HEK293T (cell line): ENCODE results near the gene NAPG.
"Not testable (repeated sequence)": the region's sequence is repeated elsewhere in the genome, so short reads cannot be mapped to it uniquely, and the experiment has no call there.

Experiments used
- CTCF ChIA-PET: fragments of 350-600 bp; formaldehyde crosslinking; extraction: SDS; loops from one replicate; lab custom pipeline; 2021; ENCODE audit warnings: antibody characterized with exemption, inconsistent platforms; lab: Yijun Ruan, JAX
- POLR2A ChIA-PET: fragments of 350-600 bp; formaldehyde crosslinking; extraction: SDS; loops from one replicate; lab custom pipeline; 2020; ENCODE audit warnings: antibody characterized with exemption, inconsistent platforms; lab: Yijun Ruan, JAX
- DNase-seq: peaks from one replicate; pipeline ENCODE4 v3.0.0; 2012; ENCODE audit warnings: mixed read lengths; ENCODE audit errors: extremely low spot score
- ARNT ChIP-seq: fragments of 450-650 bp; IDR thresholded peaks from 2 replicates; pipeline ENCODE4 v1.6.1; 2017; ENCODE audit warnings: mild to moderate bottlenecking
- BHLHE40 ChIP-seq: fragments of 450-650 bp; IDR thresholded peaks from 2 replicates; pipeline ENCODE4 v1.6.1; 2016; ENCODE audit warnings: mild to moderate bottlenecking, moderate library complexity, borderline replicate concordance
- CTBP1 ChIP-seq: fragments of 450-650 bp; IDR thresholded peaks from 2 replicates; pipeline ENCODE4 v1.6.1; 2016; ENCODE audit warnings: borderline replicate concordance
- ELF4 ChIP-seq: fragments of 450-650 bp; IDR thresholded peaks from 2 replicates; pipeline ENCODE4 v1.6.1; 2017; ENCODE audit warnings: antibody characterized with exemption
- FOXA1 ChIP-seq: fragments of 450-650 bp; IDR thresholded peaks from 2 replicates; pipeline ENCODE4 v1.6.1; 2016; ENCODE audit warnings: mild to moderate bottlenecking
- FOXK2 ChIP-seq: fragments of 450-650 bp; IDR thresholded peaks from 2 replicates; pipeline ENCODE4 v1.6.1; 2016; ENCODE audit warnings: mild to moderate bottlenecking
- FOXM1 ChIP-seq: fragments of 450-650 bp; IDR thresholded peaks from 2 replicates; pipeline ENCODE4 v1.6.1; 2017; ENCODE audit warnings: mild to moderate bottlenecking, borderline replicate concordance
- HDGF ChIP-seq: fragments of 450-650 bp; IDR thresholded peaks from 2 replicates; pipeline ENCODE4 v1.6.1; 2017; ENCODE audit warnings: antibody characterized with exemption, borderline replicate concordance
- L3MBTL2 ChIP-seq: fragments of 450-650 bp; conservative IDR thresholded peaks from 2 replicates; pipeline ENCODE4 v1.6.1; 2016; ENCODE audit warnings: mild to moderate bottlenecking
- LEF1 ChIP-seq: fragments of 450-650 bp; IDR thresholded peaks from 2 replicates; pipeline ENCODE4 v1.6.1; 2017; ENCODE audit warnings: mild to moderate bottlenecking, borderline replicate concordance
- NFRKB ChIP-seq: fragments of 450-650 bp; IDR thresholded peaks from 2 replicates; pipeline ENCODE4 v1.6.1; 2016; ENCODE audit warnings: mild to moderate bottlenecking, moderate library complexity
- SP1 ChIP-seq: fragments of 450-650 bp; IDR thresholded peaks from 2 replicates; pipeline ENCODE4 v1.6.1; 2017
- SUZ12 ChIP-seq: fragments of 450-650 bp; IDR thresholded peaks from 2 replicates; pipeline ENCODE4 v1.6.1; 2016; ENCODE audit warnings: mild to moderate bottlenecking
- TARDBP ChIP-seq: fragments of 450-650 bp; IDR thresholded peaks from 2 replicates; pipeline ENCODE4 v1.6.1; 2016
- ZNF384 ChIP-seq: fragments of 450-650 bp; IDR thresholded peaks from 2 replicates; pipeline ENCODE4 v1.6.1; 2016
- TF ChIP-seq, protein P1 (sequence below): fragments of 450-650 bp; IDR thresholded peaks from 2 replicates; pipeline ENCODE4 v1.6.1; 2016

NAPG gene

GRCh38 chr18:10570622-10571021 is 44.8 kb downstream of the NAPG start:
- ChIA-PET CTCF (no interaction called here), POLR2A (no interaction called here)
- no peak for DNase-seq
- TF ChIP-seq, protein P1, sequence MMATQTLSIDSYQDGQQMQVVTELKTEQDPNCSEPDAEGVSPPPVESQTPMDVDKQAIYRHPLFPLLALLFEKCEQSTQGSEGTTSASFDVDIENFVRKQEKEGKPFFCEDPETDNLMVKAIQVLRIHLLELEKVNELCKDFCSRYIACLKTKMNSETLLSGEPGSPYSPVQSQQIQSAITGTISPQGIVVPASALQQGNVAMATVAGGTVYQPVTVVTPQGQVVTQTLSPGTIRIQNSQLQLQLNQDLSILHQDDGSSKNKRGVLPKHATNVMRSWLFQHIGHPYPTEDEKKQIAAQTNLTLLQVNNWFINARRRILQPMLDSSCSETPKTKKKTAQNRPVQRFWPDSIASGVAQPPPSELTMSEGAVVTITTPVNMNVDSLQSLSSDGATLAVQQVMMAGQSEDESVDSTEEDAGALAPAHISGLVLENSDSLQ: no peak
- TF ChIP-seq L3MBTL2 (no peak), ELF4 (no peak), CTBP1 (no peak), SP1 (no peak), HDGF (no peak), FOXM1 (no peak), SUZ12 (no peak), FOXK2 (no peak), BHLHE40 (no peak), LEF1 (no peak), FOXA1 (no peak), ARNT (no peak), NFRKB (no peak), TARDBP (no peak), ZNF384 (no peak)

DNA sequence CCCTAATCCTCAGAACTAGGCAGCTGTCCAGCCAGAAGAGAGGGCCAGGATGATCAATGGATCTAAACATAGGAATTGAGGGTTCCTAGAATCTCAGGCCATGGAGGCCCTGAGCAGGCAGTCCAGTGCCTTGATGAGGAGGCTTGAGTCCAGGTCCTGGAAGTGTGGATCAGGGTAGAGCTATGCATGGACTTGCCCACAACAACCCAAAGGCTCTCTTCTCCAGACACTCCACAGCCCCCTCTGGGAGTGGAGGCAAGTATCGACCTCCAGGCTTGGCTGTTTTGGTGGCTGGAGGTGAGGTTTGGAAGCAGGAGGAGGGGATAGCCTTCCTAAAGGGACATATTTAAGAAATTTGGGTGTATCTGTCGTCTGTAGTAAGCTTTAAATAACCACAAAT is 45.7 kb downstream of the NAPG start:
- no peak for TF ChIP-seq CTBP1
- TF ChIP-seq, protein P1: no peak
- no peak for TF ChIP-seq ELF4
- TF ChIP-seq TARDBP: no peak
- TF ChIP-seq NFRKB: no peak
- no peak for TF ChIP-seq SUZ12
- TF ChIP-seq LEF1: no peak
- POLR2A ChIA-PET: no interaction called here
- CTCF ChIA-PET: interaction anchor here (0.8 kb wide), 1 partner anchor 581 kb away, joined by 3 read pairs; no protein-coding TSS in a partner anchor
- DNase-seq: no peak

DNA sequence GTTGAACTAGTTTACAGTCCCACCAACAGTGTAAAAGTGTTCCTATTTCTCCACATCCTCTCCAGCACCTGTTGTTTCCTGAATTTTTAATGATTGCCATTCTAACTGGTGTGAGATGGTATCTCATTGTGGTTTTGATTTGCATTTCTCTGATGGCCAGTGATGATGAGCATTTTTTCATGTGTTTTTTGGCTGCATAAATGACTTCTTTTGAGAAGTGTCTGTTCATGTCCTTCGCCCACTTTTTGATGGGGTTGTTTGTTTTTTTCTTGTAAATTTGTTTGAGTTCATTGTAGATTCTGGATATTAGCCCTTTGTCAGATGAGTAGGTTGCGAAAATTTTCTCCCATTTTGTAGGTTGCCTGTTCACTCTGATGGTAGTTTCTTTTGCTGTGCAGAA is 47.4 kb downstream of the NAPG start:
- POLR2A ChIA-PET, CTCF ChIA-PET, DNase-seq: not testable (repeated sequence)

DNA sequence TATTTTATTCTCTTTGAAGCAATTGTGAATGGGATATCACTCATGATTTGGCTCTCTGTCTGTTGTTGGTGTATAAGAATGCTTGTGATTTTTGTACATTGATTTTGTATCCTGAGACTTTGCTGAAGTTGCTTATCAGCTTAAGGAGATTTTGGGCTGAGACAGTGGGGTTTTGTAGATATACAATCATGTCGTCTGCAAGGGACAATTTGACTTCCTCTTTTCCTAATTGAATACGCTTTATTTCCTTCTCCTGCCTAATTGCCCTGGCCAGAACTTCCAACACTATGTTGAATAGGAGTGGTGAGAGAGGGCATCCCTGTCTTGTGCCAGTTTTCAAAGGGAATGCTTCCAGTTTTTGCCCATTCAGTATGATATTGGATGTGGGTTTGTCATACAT is 48.6 kb downstream of the NAPG start:
- CTCF ChIA-PET, DNase-seq, POLR2A ChIA-PET: not testable (repeated sequence)

DNA sequence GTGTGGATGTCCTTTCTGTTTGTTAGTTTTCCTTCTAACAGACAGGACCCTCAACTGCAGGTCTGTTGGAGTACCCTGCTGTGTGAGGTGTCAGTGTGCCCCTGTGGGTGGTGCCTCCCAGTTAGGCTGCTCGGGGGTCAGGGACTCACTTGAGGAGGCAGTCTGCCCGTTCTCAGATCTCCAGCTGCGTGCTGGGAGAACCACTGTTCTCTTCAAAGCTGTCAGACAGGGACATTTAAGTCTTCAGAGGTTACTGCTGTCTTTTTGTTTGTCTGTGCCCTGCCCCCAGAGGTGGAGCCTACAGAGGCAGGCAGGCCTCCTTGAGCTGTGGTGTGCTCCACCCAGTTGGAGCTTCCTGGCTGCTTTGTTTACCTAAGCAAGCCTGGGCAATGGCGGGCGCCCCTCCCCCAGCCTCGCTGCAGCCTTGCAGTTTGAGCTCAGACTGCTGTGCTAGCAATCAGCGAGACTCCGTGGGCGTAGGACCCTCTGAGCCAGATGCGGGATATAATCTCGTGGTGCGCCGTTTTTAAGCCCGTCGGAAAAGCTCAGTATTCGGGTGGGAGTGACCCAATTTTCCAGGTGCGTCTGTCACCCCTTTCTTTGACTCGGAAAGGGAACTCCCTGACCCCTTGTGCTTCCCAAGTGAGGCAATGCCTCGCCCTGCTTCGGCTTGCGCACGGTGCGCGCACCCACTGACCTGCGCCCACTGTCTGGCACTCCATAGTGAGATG is 52.2 kb downstream of the NAPG start:
- DNase-seq, POLR2A ChIA-PET: not testable (repeated sequence)
- CTCF ChIA-PET: interaction anchor here (0.6 kb wide), 1 partner anchor 905 kb away, joined by 3 read pairs; no protein-coding TSS in a partner anchor

DNA sequence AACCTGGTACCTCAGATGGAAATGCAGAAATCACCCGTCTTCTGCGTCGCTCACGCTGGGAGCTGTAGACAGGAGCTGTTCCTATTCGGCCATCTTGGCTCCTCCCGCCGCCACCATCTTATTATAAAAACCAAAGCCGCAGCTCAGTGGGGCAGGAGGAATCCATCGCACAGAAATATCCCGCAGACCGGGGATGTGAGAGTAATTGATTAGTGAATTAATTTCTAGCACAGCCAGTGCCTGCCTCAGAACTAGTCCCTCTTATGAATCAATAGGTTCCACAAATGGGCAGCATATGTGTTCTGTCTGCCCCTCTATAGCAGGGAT is 52.7 kb downstream of the NAPG start:
- POLR2A ChIA-PET, CTCF ChIA-PET, DNase-seq: not testable (repeated sequence)

GRCh38 chr18:10579079-10579867 is 53.4 kb downstream of the NAPG start:
- ChIA-PET CTCF (no interaction called here), POLR2A (no interaction called here)
- no peak for DNase-seq
- TF ChIP-seq SUZ12 (no peak), CTBP1 (no peak), HDGF (no peak), FOXA1 (no peak), LEF1 (no peak), SP1 (no peak), ELF4 (no peak), ARNT (no peak), L3MBTL2 (no peak), BHLHE40 (no peak), NFRKB (no peak)
- TF ChIP-seq, protein P1: no peak

DNA sequence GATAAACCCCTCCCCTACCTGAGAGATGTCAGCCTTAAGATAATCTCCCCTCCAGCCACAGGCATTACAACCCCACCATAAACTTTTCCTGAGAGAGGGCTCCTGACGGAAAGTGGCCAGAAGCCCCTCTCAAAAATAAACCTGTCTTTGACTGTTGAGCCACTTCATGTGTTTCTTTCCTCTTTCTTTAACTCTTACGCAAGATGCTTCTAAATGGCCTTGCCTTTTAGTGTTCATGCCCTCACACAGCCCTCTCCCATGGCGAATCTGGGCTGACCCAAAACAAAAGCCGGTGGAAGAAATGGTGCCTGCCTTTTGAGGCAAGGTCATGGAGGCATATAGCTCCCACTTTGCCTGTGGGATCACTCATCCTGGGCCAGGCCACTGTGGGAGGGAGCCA is 54.4 kb downstream of the NAPG start:
- POLR2A ChIA-PET: no interaction called here
- TF ChIP-seq CTBP1 (no peak), NFRKB (no peak), FOXM1 (no peak), ELF4 (no peak), FOXK2 (no peak), HDGF (no peak), ARNT (no peak), SUZ12 (no peak), FOXA1 (no peak), LEF1 (no peak), ZNF384 (no peak), SP1 (no peak), BHLHE40 (no peak), TARDBP (no peak), L3MBTL2 (no peak)
- TF ChIP-seq, protein P1: no peak
- no peak for DNase-seq
- CTCF ChIA-PET: no interaction called here
